ENCODE results near the gene PSMG4. TPM values are rescaled to one million over a fixed set of nuclear protein-coding genes. Genes with fewer than 3 reads are reported as not detected.

PSMG4 gene
- total RNA-seq, 1 experiment from 2014 or later, result 27.0 TPM

DNA sequence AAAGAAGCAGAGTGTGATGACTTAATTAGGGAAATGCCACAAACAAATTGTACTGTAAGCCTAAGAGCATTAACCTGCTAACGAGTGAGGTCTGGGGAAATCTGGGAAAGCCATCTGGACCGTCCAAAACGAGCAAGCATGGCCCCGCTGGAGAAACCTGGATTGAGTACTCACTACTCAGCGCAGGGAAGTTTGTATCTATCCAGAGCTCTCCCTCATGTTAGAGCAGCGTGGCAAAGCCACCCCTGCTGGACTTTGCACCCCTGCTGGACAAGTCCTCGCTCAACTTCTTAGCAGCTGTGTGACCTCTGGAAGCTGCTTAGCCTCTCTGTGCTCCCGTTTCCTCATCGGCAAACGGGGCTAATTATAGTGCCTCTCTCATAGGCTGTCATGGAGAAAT is 37.3 kb downstream of the PSMG4 start:
- no peaks in the 10 kb centered on the region for H3K36me3 ChIP-seq (ENCODE audit: control insufficient read depth, insufficient read depth, low read length)
- H3K27ac ChIP-seq (ENCODE audit: low read length), result no peak overlapping the region
- DNase-seq (ENCODE audit: low read depth, low spot score), result no peak
- ChIA-PET POLR2A (no interaction called here), CTCF (no interaction called here)
- TF ChIP-seq TCF7L2 (IDR thresholded peaks at IDR 0.05; ENCODE audit: low read depth, low read length), result no peak
- TF ChIP-seq CTCF (IDR thresholded peaks at IDR 0.05), result no peak
- TF ChIP-seq, protein P1, sequence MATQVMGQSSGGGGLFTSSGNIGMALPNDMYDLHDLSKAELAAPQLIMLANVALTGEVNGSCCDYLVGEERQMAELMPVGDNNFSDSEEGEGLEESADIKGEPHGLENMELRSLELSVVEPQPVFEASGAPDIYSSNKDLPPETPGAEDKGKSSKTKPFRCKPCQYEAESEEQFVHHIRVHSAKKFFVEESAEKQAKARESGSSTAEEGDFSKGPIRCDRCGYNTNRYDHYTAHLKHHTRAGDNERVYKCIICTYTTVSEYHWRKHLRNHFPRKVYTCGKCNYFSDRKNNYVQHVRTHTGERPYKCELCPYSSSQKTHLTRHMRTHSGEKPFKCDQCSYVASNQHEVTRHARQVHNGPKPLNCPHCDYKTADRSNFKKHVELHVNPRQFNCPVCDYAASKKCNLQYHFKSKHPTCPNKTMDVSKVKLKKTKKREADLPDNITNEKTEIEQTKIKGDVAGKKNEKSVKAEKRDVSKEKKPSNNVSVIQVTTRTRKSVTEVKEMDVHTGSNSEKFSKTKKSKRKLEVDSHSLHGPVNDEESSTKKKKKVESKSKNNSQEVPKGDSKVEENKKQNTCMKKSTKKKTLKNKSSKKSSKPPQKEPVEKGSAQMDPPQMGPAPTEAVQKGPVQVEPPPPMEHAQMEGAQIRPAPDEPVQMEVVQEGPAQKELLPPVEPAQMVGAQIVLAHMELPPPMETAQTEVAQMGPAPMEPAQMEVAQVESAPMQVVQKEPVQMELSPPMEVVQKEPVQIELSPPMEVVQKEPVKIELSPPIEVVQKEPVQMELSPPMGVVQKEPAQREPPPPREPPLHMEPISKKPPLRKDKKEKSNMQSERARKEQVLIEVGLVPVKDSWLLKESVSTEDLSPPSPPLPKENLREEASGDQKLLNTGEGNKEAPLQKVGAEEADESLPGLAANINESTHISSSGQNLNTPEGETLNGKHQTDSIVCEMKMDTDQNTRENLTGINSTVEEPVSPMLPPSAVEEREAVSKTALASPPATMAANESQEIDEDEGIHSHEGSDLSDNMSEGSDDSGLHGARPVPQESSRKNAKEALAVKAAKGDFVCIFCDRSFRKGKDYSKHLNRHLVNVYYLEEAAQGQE (IDR thresholded peaks at IDR 0.05; ENCODE audit: insufficient read depth in 1 of 2, low read depth in 2 of 2, low read length in 1 of 2), result no peak
- TF ChIP-seq SIN3A (IDR thresholded peaks at IDR 0.05; ENCODE audit: borderline replicate concordance, insufficient read depth, low read depth, low read length), result no peak
- no peak for TF ChIP-seq POLR2AphosphoS5 (IDR thresholded peaks at IDR 0.05; ENCODE audit: low read depth, low read length)
- no peak for ATAC-seq
- no peak overlapping the region for H3K4me3 ChIP-seq (ENCODE audit: low read depth in 2 of 2, low read length in 2 of 2)
- peaks cover 15% of the 10 kb centered on the region for H3K4me1 ChIP-seq (ENCODE audit: control insufficient read depth, insufficient read depth, low read length)
- no peaks in the 10 kb centered on the region for H3K27me3 ChIP-seq (ENCODE audit: control insufficient read depth, insufficient read depth, low read length)
- intact Hi-C loops (cut with micrococcal nuclease; ENCODE audit: unreplicated experiment), result loop anchor here (10.0 kb wide), 1 partner anchor 159 kb away; the partner anchor contains the start of gene SLC22A23
- in situ Hi-C loops (cut with HindIII; ENCODE audit: low pct_unique_long_range_greater_than_20kb, low sequenced_read_pairs), result no loop called here
- no peaks in the 10 kb centered on the region for H3K9me3 ChIP-seq (ENCODE audit: control insufficient read depth, insufficient read depth, low read depth, low read length)
- BruUV-seq (replicated peaks), result no TSS peak

GRCh38 chr6:3296537-3296936 is 37.8 kb downstream of the PSMG4 start:
- CTCF ChIA-PET, result no interaction called here
- ATAC-seq (peak; percentile 29; the same call in 1 of the 2 replicates), DNase-seq (ENCODE audit: low read depth, low spot score) (no peak)
- in situ Hi-C loops (cut with HindIII; ENCODE audit: low pct_unique_long_range_greater_than_20kb, low sequenced_read_pairs) (no loop called here), intact Hi-C loops (cut with micrococcal nuclease; ENCODE audit: unreplicated experiment) (loop anchor here (10.0 kb wide), 1 partner anchor 158 kb away; the partner anchor contains the start of gene SLC22A23)
- Histone ChIP-seq H3K9me3 (ENCODE audit: control insufficient read depth, insufficient read depth, low read depth, low read length) (no peaks in the 10 kb centered on the region), H3K4me1 (ENCODE audit: control insufficient read depth, insufficient read depth, low read length) (peaks cover 15% of the 10 kb centered on the region), H3K27me3 (ENCODE audit: control insufficient read depth, insufficient read depth, low read length) (no peaks in the 10 kb centered on the region), H3K36me3 (ENCODE audit: control insufficient read depth, insufficient read depth, low read length) (no peaks in the 10 kb centered on the region), H3K4me3 (ENCODE audit: low read depth in 2 of 2, low read length in 2 of 2) (no peak overlapping the region), H3K27ac (ENCODE audit: low read length) (no peak overlapping the region)
- TF ChIP-seq TCF7L2 (IDR thresholded peaks at IDR 0.05; ENCODE audit: low read depth, low read length), result no peak
- no TSS peak for BruUV-seq (replicated peaks)
- POLR2A ChIA-PET, result no interaction called here

DNA sequence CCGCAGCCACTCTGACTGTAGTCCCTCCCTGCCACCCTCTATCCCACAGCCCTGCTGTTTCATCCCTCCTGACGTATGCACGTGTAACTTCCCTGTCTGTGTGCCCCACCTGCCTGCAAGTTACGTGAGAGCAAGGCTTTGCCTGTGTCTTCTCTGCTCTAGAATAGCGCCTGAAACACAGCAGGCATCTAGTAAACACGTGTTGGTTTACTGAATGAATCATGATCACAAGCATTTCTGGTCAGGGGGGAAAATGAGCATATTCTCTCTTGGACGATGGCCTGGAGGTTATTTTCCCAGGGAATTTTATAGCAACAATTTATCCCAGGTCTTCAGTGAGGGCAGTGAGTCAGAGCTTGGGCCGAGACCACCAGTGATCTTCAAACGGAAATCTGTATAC is 38.3 kb downstream of the PSMG4 start:
- Histone ChIP-seq H3K27ac (ENCODE audit: low read length) (no peak overlapping the region), H3K9me3 (ENCODE audit: control insufficient read depth, insufficient read depth, low read depth, low read length) (no peaks in the 10 kb centered on the region), H3K4me3 (ENCODE audit: low read depth in 2 of 2, low read length in 2 of 2) (no peak overlapping the region), H3K36me3 (ENCODE audit: control insufficient read depth, insufficient read depth, low read length) (no peaks in the 10 kb centered on the region), H3K4me1 (ENCODE audit: control insufficient read depth, insufficient read depth, low read length) (peaks cover 15% of the 10 kb centered on the region), H3K27me3 (ENCODE audit: control insufficient read depth, insufficient read depth, low read length) (no peaks in the 10 kb centered on the region)
- CTCF ChIA-PET, result interaction anchor here (0.6 kb wide), 1 partner anchor 16 kb away, joined by 10 read pairs; no protein-coding TSS in a partner anchor
- ATAC-seq (peak; percentile 75), DNase-seq (ENCODE audit: low read depth, low spot score) (peak; percentile 24)
- intact Hi-C loops (cut with micrococcal nuclease; ENCODE audit: unreplicated experiment), result loop anchor here (10.0 kb wide), 1 partner anchor 158 kb away; the partner anchor contains the start of gene SLC22A23
- POLR2A ChIA-PET, result no interaction called here
- in situ Hi-C loops (cut with HindIII; ENCODE audit: low pct_unique_long_range_greater_than_20kb, low sequenced_read_pairs), result no loop called here
- no TSS peak for BruUV-seq (replicated peaks)
- TF ChIP-seq CTCF (IDR thresholded peaks at IDR 0.05), result no peak
- TF ChIP-seq, protein P1 (IDR thresholded peaks at IDR 0.05; ENCODE audit: insufficient read depth in 1 of 2, low read depth in 2 of 2, low read length in 1 of 2), result no peak
- TF ChIP-seq POLR2AphosphoS5 (IDR thresholded peaks at IDR 0.05; ENCODE audit: low read depth, low read length), result no peak
- TF ChIP-seq SIN3A (IDR thresholded peaks at IDR 0.05; ENCODE audit: borderline replicate concordance, insufficient read depth, low read depth, low read length), result no peak
- TF ChIP-seq TCF7L2 (IDR thresholded peaks at IDR 0.05; ENCODE audit: low read depth, low read length), result no peak
